Natural killer cell (primary cell): ENCODE measurements around the gene RTL10. TPM values are rescaled to one million over a fixed set of nuclear protein-coding genes. Genes with fewer than 3 reads are reported as not detected.

Experiments used
- ATAC-seq, 3 donors: fragments of 150-1000 bp in 2 of 3; fragments of 200-7000 bp in 1 of 3; cut with Tn5 transposase; 1 replicate in 1 of 3; 2 replicates in 2 of 3; pipeline ENCODE4 v1.10.0; 2021; ENCODE audit warnings: mild to moderate bottlenecking in 2 of 3, moderate library complexity in 2 of 3
- DNase-seq, 2 donors: peaks; one replicate each; pipeline versions ENCODE4 v3.0.0 to v3.0.0-alpha.2; 2013 to 2021; ENCODE audit warnings: mixed read lengths in 1 of 2
- H3K27ac ChIP-seq: one replicate; pipeline ENCODE4 v1.5.1; 2013; ENCODE audit warnings: mild to moderate bottlenecking, low read length
- H3K27me3 ChIP-seq: one replicate; pipeline ENCODE4 v1.6.1; 2013; ENCODE audit warnings: low read length; ENCODE audit not compliant: control insufficient read depth, insufficient read depth
- H3K36me3 ChIP-seq: one replicate; pipeline ENCODE4 v1.6.1; 2013; ENCODE audit warnings: low read length; ENCODE audit not compliant: control insufficient read depth, insufficient read depth
- H3K4me1 ChIP-seq: one replicate; pipeline ENCODE4 v1.6.1; 2013; ENCODE audit warnings: low read length; ENCODE audit not compliant: control insufficient read depth, insufficient read depth
- H3K4me3 ChIP-seq: one replicate; pipeline ENCODE4 v1.5.1; 2013; ENCODE audit warnings: low read length
- H3K9me3 ChIP-seq: one replicate; pipeline ENCODE4 v1.6.1; 2013; ENCODE audit warnings: low read length; ENCODE audit not compliant: control insufficient read depth, insufficient read depth
- H3K27ac Mint-ChIP-seq, 2 donors: one replicate each; pipeline ENCODE4 v1.8.0; 2022; ENCODE audit warnings: mild to moderate bottlenecking in 2 of 2, mixed read lengths in 2 of 2, moderate library complexity in 1 of 2
- H3K27me3 Mint-ChIP-seq, 2 donors: one replicate each; pipeline ENCODE4 v1.8.0; 2022; ENCODE audit warnings: low read depth in 2 of 2, mixed read lengths in 2 of 2
- H3K36me3 Mint-ChIP-seq: one replicate; pipeline ENCODE4 v1.8.0; 2022; ENCODE audit warnings: mixed read lengths
- H3K4me1 Mint-ChIP-seq, 2 donors: one replicate each; pipeline ENCODE4 v1.8.0; 2022; ENCODE audit warnings: mixed read lengths in 2 of 2
- H3K4me3 Mint-ChIP-seq: one replicate; pipeline ENCODE4 v1.8.0; 2022; ENCODE audit warnings: mild to moderate bottlenecking, moderate library complexity, mixed read lengths
- H3K9me3 Mint-ChIP-seq, 2 donors: one replicate each; pipeline ENCODE4 v1.8.0; 2022; ENCODE audit warnings: mixed read lengths in 2 of 2
- CTCF ChIP-seq: fragments of 200-600 bp; IDR thresholded peaks from one replicate; pipeline ENCODE4 v1.8.0; 2022; ENCODE audit warnings: antibody characterized with exemption
- WGBS: methylation state at CpG from one replicate; pipeline ENCODE4 v1.1.7; 2013; ENCODE audit warnings: missing lambda C conversion rate; ENCODE audit not compliant: insufficient coverage; 5-methylcytosine and 5-hydroxymethylcytosine counted together
- intact Hi-C: fragments of 100-400 bp; cut with micrococcal nuclease; formaldehyde crosslinking; loops from one replicate; pipeline ENCODE4 v1.14.2; 2022
- total RNA-seq, 4 donors: library from RNA; stranded (reverse); fragments of 120-200 nt in 1 of 4; gene quantifications; one replicate each; pipeline versions ENCODE4 v1.2.3 to v1.2.4, GENCODE V29; 2013 to 2022

Gene RTL10
- total RNA-seq, 3 donors from 2014 or later (not counting 1 experiment from before 2014, with no cell fraction given), result 6.4 to 12.5 (median 11.7) TPM

DNA sequence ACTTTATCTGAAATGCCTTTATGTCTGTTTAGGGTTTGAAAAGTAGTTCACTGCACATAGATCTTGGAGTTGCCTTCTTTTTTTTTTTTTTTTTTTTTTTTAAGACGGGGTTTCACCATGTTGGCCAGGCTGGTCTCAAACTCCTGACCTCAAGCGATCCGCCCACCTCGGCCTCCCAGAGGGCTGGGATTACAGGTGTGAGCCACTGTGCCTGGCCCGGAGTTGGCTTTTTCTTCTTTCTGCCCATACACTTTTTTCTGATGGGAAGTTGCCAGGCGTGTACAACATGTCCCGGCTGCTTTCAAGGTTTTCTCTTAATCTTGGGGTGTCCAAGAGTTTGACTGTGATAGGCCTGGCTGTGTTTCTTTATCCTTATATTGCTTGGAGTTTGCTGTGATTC, 12.9 kb upstream of the RTL10 start:
- Mint-ChIP-seq H3K27ac (no peak overlapping the region), H3K27me3 (no peaks in the 10 kb centered on the region), H3K4me1 (no peaks in the 10 kb centered on the region), H3K36me3 (no peaks in the 10 kb centered on the region), H3K4me3 (no peak overlapping the region), H3K9me3 (no peaks in the 10 kb centered on the region)
- no peak for DNase-seq
- Histone ChIP-seq H3K27ac (no peak overlapping the region), H3K27me3 (no peaks in the 10 kb centered on the region), H3K9me3 (no peaks in the 10 kb centered on the region), H3K4me1 (no peaks in the 10 kb centered on the region), H3K4me3 (no peak overlapping the region), H3K36me3 (no peaks in the 10 kb centered on the region)
- 97% methylated on average over 7 of the region's 7 CpGs for WGBS
- intact Hi-C loops, result no loop called here
- no peak for TF ChIP-seq CTCF
- no peak for ATAC-seq

DNA sequence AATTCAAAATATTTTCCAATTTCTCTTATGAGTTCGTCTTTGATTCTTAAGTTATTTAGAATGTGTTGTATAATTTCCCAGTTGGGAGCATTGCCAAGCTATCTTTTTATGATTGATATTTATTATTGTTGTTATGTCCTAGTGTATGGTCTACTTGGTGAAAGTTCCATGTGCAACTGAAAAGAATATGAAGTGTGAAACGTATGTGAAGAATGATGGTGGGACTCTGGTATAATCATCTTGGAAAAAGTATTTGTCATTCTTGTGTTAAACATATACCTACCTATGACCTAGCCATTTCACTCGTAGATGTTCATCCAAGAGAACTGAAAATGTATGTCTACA, 12.0 kb upstream of the RTL10 start:
- H3K27me3 Mint-ChIP-seq, result no peaks in the 10 kb centered on the region
- no peaks in the 10 kb centered on the region for H3K4me1 Mint-ChIP-seq
- Histone ChIP-seq H3K27ac (no peak overlapping the region), H3K9me3 (no peaks in the 10 kb centered on the region), H3K36me3 (no peaks in the 10 kb centered on the region), H3K4me3 (no peak overlapping the region), H3K4me1 (no peaks in the 10 kb centered on the region), H3K27me3 (no peaks in the 10 kb centered on the region)
- no peaks in the 10 kb centered on the region for H3K9me3 Mint-ChIP-seq
- no peak for DNase-seq
- WGBS, result 100% methylated on average over 1 of the region's 3 CpGs
- TF ChIP-seq CTCF, result no peak
- ATAC-seq, result no peak
- intact Hi-C loops, result no loop called here
- H3K36me3 Mint-ChIP-seq, result no peaks in the 10 kb centered on the region
- H3K4me3 Mint-ChIP-seq, result no peak overlapping the region
- H3K27ac Mint-ChIP-seq, result no peak overlapping the region

- H3K27ac Mint-ChIP-seq, result no peak overlapping the region
- WGBS, result 90% methylated on average over 11 of the region's 12 CpGs
- Histone ChIP-seq H3K4me3 (no peak overlapping the region), H3K27me3 (no peaks in the 10 kb centered on the region), H3K27ac (no peak overlapping the region), H3K36me3 (no peaks in the 10 kb centered on the region), H3K4me1 (no peaks in the 10 kb centered on the region), H3K9me3 (no peaks in the 10 kb centered on the region)
- H3K9me3 Mint-ChIP-seq, result no peaks in the 10 kb centered on the region
- ATAC-seq (no peak), DNase-seq (no peak)
- TF ChIP-seq CTCF, result no peak
- no peak overlapping the region for H3K4me3 Mint-ChIP-seq
- H3K36me3 Mint-ChIP-seq, result no peaks in the 10 kb centered on the region
- intact Hi-C loops, result no loop called here
- H3K4me1 Mint-ChIP-seq, result no peaks in the 10 kb centered on the region
- H3K27me3 Mint-ChIP-seq, result no peaks in the 10 kb centered on the region
Measured at GRCh38 chr22:19865141-19865829, 10.6 kb upstream of the RTL10 start.

DNA sequence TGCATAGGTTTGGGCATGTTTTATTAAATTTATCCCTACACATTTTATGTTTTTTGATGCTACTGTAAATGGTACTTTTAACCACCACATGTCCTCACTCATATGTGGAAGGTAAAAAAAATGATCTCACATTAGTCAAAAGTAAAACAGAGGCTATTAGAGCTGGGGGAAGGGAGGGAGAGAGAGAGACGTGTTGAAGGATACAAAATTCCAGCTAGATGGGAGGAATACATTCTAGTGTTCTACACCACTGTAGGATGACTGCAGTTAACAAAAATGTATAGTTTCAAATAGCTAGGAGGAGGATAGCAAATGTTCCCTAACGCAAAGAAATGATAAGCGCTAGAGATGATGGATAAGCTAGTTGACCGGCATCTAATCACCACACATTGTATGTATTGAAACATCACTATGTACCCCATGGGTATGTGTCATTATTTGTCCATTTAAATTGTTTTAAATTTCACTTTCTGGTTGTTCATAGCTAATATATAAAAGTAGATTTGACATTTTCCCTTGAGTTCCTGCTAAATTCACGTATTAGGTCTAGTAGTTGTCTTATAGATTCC, 9.9 kb upstream of the RTL10 start:
- Histone ChIP-seq H3K27ac (no peak overlapping the region), H3K27me3 (no peaks in the 10 kb centered on the region), H3K36me3 (no peaks in the 10 kb centered on the region), H3K4me1 (no peaks in the 10 kb centered on the region), H3K4me3 (no peak overlapping the region), H3K9me3 (no peaks in the 10 kb centered on the region)
- 89% methylated on average over 3 of the region's 5 CpGs for WGBS
- intact Hi-C loops, result no loop called here
- TF ChIP-seq CTCF, result no peak
- Mint-ChIP-seq H3K4me1 (no peaks in the 10 kb centered on the region), H3K27me3 (no peaks in the 10 kb centered on the region), H3K27ac (no peak overlapping the region), H3K4me3 (no peak overlapping the region), H3K36me3 (no peaks in the 10 kb centered on the region), H3K9me3 (no peaks in the 10 kb centered on the region)
- DNase-seq (no peak), ATAC-seq (no peak)
